HG02623 (cell line): ENCODE results near the gene TP73.

Experiments
- ATAC-seq: cut with Tn5 transposase; IDR thresholded peaks from one replicate; pipeline ENCODE4 v1.9.1; 2021; ENCODE audit warnings: moderate library complexity; ENCODE audit not compliant: unreplicated experiment

The TP73 gene

GRCh38 chr1:3651930-3652547 is at the start of gene TP73:
TSS of gene TP73 (plus strand) at chr1:3652516. CDS start at chr1:3682366, 29,850 bp downstream.
- no peak for ATAC-seq

GRCh38 chr1:3603156-3603555 is 49.2 kb upstream of the TP73 start:
- ATAC-seq: no peak

GRCh38 chr1:3603571-3604467 is 48.5 kb upstream of the TP73 start:
- ATAC-seq: no peak

- no peak for ATAC-seq
Observed at GRCh38 chr1:3604468-3604974, 47.8 kb upstream of the TP73 start.

- ATAC-seq: no peak
Observed at GRCh38 chr1:3604997-3605823, 47.1 kb upstream of the TP73 start.

- no peak for ATAC-seq
Observed at GRCh38 chr1:3606779-3607702, 45.3 kb upstream of the TP73 start.

GRCh38 chr1:3607703-3608065 is 44.6 kb upstream of the TP73 start:
- no peak for ATAC-seq

GRCh38 chr1:3608154-3608553 is 44.2 kb upstream of the TP73 start:
- no peak for ATAC-seq

- ATAC-seq: no peak
Observed at GRCh38 chr1:3609016-3609768, 43.1 kb upstream of the TP73 start.

- no peak for ATAC-seq
Observed at GRCh38 chr1:3609769-3610526, 42.4 kb upstream of the TP73 start.

- no peak for ATAC-seq
Observed at GRCh38 chr1:3610527-3611169, 41.7 kb upstream of the TP73 start.

- no peak for ATAC-seq
Observed at GRCh38 chr1:3611170-3612019, 40.9 kb upstream of the TP73 start, which contains the start of gene MEGF6. TSS of gene MEGF6 (minus strand) at chr1:3611508. CDS start at chr1:3611268, 240 bp downstream.

GRCh38 chr1:3612123-3612522 is 40.2 kb upstream of the TP73 start:
- ATAC-seq: no peak

- ATAC-seq: no peak
Observed at GRCh38 chr1:3614755-3615742, 37.3 kb upstream of the TP73 start.

- ATAC-seq: no peak
Observed at GRCh38 chr1:3616861-3617260, 35.5 kb upstream of the TP73 start.

GRCh38 chr1:3617806-3618345 is 34.4 kb upstream of the TP73 start:
- no peak for ATAC-seq
